Osteoblast (primary cell): ENCODE results near the gene ZG16. TPM values are rescaled to one million over a fixed set of nuclear protein-coding genes. Genes with fewer than 3 reads are reported as not detected.

ENCODE experiments used
- DNase-seq: peaks from one replicate; pipeline ENCODE4 v3.0.0; 2011; ENCODE audit warnings: low spot score, mixed read lengths; ENCODE audit not compliant: insufficient read length; ENCODE audit errors: missing footprints
- H2AFZ ChIP-seq: 2 replicates; pipeline ENCODE4 v1.6.0; 2011; ENCODE audit warnings: mild to moderate bottlenecking, low read length
- H3K27ac ChIP-seq: 2 replicates; pipeline ENCODE4 v1.5.1; 2011; ENCODE audit warnings: mild to moderate bottlenecking, low read depth, low read length, moderate library complexity
- H3K27me3 ChIP-seq: 2 replicates; pipeline ENCODE4 v1.6.0; 2012; ENCODE audit warnings: mild to moderate bottlenecking, control low read depth, inconsistent platforms, low read length, moderate library complexity; ENCODE audit not compliant: insufficient read depth
- H3K36me3 ChIP-seq: 2 replicates; pipeline ENCODE4 v1.5.1; 2011; ENCODE audit warnings: mild to moderate bottlenecking, low read length, control low read depth, moderate library complexity; ENCODE audit not compliant: insufficient read depth
- H3K4me1 ChIP-seq: 2 replicates; pipeline ENCODE4 v1.5.1; 2011; ENCODE audit warnings: mild to moderate bottlenecking, low read length, control low read depth, moderate library complexity; ENCODE audit not compliant: insufficient read depth
- H3K4me2 ChIP-seq: 2 replicates; pipeline ENCODE4 v1.6.0; 2011; ENCODE audit warnings: mild to moderate bottlenecking, low read length; ENCODE audit not compliant: insufficient read depth
- H3K4me3 ChIP-seq: fragments of 200-600 bp; sonication (generic); 3 replicates; pipeline ENCODE4 v1.5.1; 2012; ENCODE audit warnings: mild to moderate bottlenecking, low read length, inconsistent platforms; ENCODE audit not compliant: insufficient read depth
- H3K79me2 ChIP-seq: 2 replicates; pipeline ENCODE4 v1.6.0; 2012; ENCODE audit warnings: mild to moderate bottlenecking, low read length, control low read depth, inconsistent platforms; ENCODE audit not compliant: insufficient read depth
- H3K9me3 ChIP-seq: 2 replicates; pipeline ENCODE4 v1.5.1; 2011; ENCODE audit warnings: low read depth, low read length, control low read depth
- H4K20me1 ChIP-seq: 2 replicates; pipeline ENCODE4 v1.6.0; 2012; ENCODE audit warnings: mild to moderate bottlenecking, low read length, control low read depth; ENCODE audit not compliant: insufficient read depth
- CTCF ChIP-seq: IDR thresholded peaks from 2 replicates; pipeline ENCODE4 v1.5.1; 2011; ENCODE audit warnings: mild to moderate bottlenecking, low read depth, low read length, moderate library complexity; ENCODE audit errors: extremely low read depth
- total RNA-seq: library from RNA; depleted of rRNA; stranded (reverse); fragments of >200 nt; gene quantifications from 2 replicates; pipeline ENCODE4 v1.2.3, GENCODE V29; 2012

The ZG16 gene
- total RNA-seq, 1 donor, result not detected

- no peak for TF ChIP-seq CTCF
- H4K20me1 ChIP-seq, result peaks cover 19% of the 10 kb centered on the region
- peaks cover 19% of the 10 kb centered on the region for H3K79me2 ChIP-seq
- H3K9me3 ChIP-seq, result no peaks in the 10 kb centered on the region
- no peak overlapping the region for H2AFZ ChIP-seq
- peak overlapping the region; percentile 76 for H3K4me3 ChIP-seq
- peak overlapping the region; percentile 98 for H3K4me2 ChIP-seq
- no peaks in the 10 kb centered on the region for H3K27me3 ChIP-seq
- DNase-seq, result no peak
- H3K27ac ChIP-seq, result peak overlapping the region; percentile 65
- peaks cover 18% of the 10 kb centered on the region for H3K36me3 ChIP-seq
- H3K4me1 ChIP-seq, result peaks cover 54% of the 10 kb centered on the region
Measured at GRCh38 chr16:29810699-29811169, 32.7 kb downstream of the ZG16 start.

DNA sequence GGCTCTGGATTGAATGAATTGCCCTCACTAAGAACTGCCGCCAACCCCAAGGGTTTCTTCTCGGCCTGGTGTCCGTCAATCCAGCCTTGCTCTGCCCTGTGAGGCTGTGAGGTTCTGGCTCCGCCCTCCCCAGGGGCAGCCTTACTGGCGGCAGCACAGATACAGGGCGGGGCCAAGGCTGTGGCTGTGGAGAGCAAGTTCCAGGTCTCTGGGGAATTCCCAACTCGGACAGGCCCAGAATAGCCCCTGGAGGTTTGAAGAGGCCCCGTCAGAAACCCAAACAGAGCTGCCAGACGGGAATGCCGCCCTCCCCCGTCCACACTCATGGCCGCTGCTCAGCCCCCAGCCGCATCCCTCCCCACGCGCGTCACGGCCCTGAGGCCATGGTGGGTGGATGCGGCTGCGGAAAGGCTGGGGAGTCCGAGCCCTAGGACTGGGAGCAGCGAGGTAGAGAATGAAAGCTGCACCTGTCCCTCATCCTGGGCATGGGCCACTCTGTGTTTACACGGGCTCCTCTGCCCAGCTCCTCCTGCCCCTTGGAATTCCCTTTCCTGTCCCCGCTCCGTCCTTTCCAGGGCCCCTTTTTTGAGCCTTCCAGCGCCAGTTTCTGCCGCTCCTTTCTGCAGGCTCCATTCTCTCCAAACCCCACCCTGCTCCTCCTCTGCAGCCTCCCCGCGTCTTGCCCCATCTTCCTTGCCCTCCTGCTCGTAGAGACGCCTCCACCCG, 33.3 kb downstream of the ZG16 start:
- DNase-seq, result peak; percentile 100
- H3K4me3 ChIP-seq, result peak overlapping the region; percentile 76
- H2AFZ ChIP-seq, result peak overlapping the region; percentile 80
- TF ChIP-seq CTCF, result no peak
- peaks cover 19% of the 10 kb centered on the region for H3K79me2 ChIP-seq
- peaks cover 54% of the 10 kb centered on the region for H3K4me1 ChIP-seq
- H3K36me3 ChIP-seq, result peaks cover 18% of the 10 kb centered on the region
- peaks cover 19% of the 10 kb centered on the region for H4K20me1 ChIP-seq
- peak overlapping the region; percentile 65 for H3K27ac ChIP-seq
- no peaks in the 10 kb centered on the region for H3K27me3 ChIP-seq
- no peaks in the 10 kb centered on the region for H3K9me3 ChIP-seq
- H3K4me2 ChIP-seq, result peak overlapping the region; percentile 98

DNA sequence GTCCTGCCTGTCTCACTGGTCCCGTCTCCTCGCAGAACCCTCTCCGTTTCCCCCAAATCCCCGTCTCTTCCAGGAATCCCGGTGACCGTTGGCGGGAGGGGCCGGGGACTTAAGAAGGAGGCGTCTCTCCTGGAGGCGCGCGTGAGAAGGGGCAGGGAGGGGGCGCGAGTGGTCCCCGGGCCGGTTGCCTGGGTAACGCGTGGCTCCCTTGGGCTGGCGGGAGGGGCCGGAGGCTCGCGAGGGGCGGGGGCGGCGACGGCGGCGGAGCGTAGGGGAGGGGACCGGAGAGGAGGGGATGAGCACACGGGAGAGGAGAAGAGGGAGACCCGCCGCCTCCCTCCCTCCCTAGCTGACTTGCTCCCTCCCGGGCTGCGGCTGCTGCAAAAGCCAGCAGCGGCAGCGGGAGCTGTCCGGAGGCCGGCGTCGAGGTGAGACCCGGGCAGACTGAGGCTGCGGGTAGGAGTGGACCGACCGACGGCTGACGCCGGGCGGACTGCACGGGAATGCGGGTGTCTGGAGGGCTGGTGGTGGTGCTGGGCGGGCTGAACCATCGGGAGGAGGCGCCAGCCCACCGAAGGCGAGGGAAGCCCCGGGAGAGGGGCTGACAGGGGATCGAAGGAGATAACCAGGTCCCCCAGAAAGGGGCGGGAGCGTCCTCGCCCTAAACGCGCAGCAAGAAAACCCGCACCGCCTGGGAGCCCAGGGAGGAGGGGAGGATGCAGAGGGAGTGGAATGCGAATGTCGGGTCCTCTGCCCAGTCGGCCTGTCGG, 34.0 kb downstream of the ZG16 start, which contains the start of gene PRRT2:
Gene PRRT2, plus strand, starts transcription at position 298 of the 770 bp plus-strand sequence. CDS start 862 bp downstream, outside the sequence.
- Histone ChIP-seq H3K79me2 (peaks cover 23% of the 10 kb centered on the region), H2AFZ (peak within 1 kb of the TSS; percentile 80), H3K36me3 (peaks cover 18% of the 10 kb centered on the region), H3K4me2 (peak within 1 kb of the TSS; percentile 98), H3K27ac (peak within 1 kb of the TSS; percentile 65), H4K20me1 (peaks cover 19% of the 10 kb centered on the region), H3K4me1 (peaks cover 58% of the 10 kb centered on the region), H3K27me3 (no peaks in the 10 kb centered on the region), H3K9me3 (no peaks in the 10 kb centered on the region), H3K4me3 (peak within 1 kb of the TSS; percentile 76)
- peak; percentile 90 for DNase-seq
- no peak for TF ChIP-seq CTCF
